HL-60 (cell line): ENCODE measurements around the gene TVP23A.

ENCODE experiments used
- TF ChIP-seq, protein P1 (sequence below): IDR thresholded peaks from one replicate; pipeline ENCODE4 v1.5.1; 2011; ENCODE audit warnings: low read length, control low read depth, inconsistent platforms; ENCODE audit not compliant: insufficient read depth
- TF ChIP-seq, protein P2 (sequence below): IDR thresholded peaks from 2 replicates; pipeline ENCODE4 v1.6.1; 2012; ENCODE audit warnings: low read depth; ENCODE audit not compliant: insufficient replicate concordance

DNA sequence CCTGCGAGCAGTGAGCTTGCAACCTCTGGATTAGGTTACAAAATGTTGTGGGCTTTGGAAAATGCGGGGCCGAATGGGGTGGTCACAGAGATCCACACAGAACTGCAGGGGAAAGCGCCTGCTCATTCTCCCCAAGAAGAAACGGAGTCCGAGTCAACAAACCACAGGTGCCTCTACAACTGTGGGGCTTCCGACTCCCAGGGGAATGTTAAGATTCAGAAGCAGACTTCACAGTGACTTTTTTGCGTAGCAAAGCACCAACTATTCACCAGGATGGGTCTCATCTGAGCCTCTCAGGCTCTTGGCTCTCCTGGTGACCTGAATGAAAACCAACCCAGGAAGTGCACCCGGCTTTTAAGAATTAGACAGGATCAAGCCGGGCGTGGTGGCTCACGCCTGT, 41.2 kb downstream of the TVP23A start:
- TF ChIP-seq, protein P1, sequence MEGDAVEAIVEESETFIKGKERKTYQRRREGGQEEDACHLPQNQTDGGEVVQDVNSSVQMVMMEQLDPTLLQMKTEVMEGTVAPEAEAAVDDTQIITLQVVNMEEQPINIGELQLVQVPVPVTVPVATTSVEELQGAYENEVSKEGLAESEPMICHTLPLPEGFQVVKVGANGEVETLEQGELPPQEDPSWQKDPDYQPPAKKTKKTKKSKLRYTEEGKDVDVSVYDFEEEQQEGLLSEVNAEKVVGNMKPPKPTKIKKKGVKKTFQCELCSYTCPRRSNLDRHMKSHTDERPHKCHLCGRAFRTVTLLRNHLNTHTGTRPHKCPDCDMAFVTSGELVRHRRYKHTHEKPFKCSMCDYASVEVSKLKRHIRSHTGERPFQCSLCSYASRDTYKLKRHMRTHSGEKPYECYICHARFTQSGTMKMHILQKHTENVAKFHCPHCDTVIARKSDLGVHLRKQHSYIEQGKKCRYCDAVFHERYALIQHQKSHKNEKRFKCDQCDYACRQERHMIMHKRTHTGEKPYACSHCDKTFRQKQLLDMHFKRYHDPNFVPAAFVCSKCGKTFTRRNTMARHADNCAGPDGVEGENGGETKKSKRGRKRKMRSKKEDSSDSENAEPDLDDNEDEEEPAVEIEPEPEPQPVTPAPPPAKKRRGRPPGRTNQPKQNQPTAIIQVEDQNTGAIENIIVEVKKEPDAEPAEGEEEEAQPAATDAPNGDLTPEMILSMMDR: no peak
- TF ChIP-seq, protein P2, sequence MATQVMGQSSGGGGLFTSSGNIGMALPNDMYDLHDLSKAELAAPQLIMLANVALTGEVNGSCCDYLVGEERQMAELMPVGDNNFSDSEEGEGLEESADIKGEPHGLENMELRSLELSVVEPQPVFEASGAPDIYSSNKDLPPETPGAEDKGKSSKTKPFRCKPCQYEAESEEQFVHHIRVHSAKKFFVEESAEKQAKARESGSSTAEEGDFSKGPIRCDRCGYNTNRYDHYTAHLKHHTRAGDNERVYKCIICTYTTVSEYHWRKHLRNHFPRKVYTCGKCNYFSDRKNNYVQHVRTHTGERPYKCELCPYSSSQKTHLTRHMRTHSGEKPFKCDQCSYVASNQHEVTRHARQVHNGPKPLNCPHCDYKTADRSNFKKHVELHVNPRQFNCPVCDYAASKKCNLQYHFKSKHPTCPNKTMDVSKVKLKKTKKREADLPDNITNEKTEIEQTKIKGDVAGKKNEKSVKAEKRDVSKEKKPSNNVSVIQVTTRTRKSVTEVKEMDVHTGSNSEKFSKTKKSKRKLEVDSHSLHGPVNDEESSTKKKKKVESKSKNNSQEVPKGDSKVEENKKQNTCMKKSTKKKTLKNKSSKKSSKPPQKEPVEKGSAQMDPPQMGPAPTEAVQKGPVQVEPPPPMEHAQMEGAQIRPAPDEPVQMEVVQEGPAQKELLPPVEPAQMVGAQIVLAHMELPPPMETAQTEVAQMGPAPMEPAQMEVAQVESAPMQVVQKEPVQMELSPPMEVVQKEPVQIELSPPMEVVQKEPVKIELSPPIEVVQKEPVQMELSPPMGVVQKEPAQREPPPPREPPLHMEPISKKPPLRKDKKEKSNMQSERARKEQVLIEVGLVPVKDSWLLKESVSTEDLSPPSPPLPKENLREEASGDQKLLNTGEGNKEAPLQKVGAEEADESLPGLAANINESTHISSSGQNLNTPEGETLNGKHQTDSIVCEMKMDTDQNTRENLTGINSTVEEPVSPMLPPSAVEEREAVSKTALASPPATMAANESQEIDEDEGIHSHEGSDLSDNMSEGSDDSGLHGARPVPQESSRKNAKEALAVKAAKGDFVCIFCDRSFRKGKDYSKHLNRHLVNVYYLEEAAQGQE: no peak
